ENCODE results near the gene ZNF219. TPM values are rescaled to one million over a fixed set of nuclear protein-coding genes. Genes with fewer than 3 reads are reported as not detected.
"Not testable (repeated sequence)": the region's sequence is repeated elsewhere in the genome, so short reads cannot be mapped to it uniquely, and the experiment has no call there.

The ZNF219 gene
- total RNA-seq, 1 donor from 2014 or later, result 31.9 TPM

GRCh38 chr14:21040941-21041340 lies 57.5 kb downstream of the ZNF219 start:
- not testable (repeated sequence) for H3K79me2 ChIP-seq (ENCODE audit: insufficient read depth, low read length); H3K9me3 ChIP-seq (ENCODE audit: insufficient read depth, low read depth, low read length); H3K27me3 ChIP-seq (ENCODE audit: insufficient read depth, low read length); H3K4me1 ChIP-seq (ENCODE audit: insufficient read depth, low read length); H3K27ac Mint-ChIP-seq (ENCODE audit: unreplicated experiment); H2AFZ ChIP-seq (ENCODE audit: low read depth, low read length); H3K4me3 Mint-ChIP-seq (ENCODE audit: unreplicated experiment); H3K4me3 ChIP-seq (ENCODE audit: insufficient read depth, low read depth, low read length); H3K4me2 ChIP-seq (ENCODE audit: low read length); H4K20me1 ChIP-seq (ENCODE audit: insufficient read depth, low read length); H3K36me3 Mint-ChIP-seq (ENCODE audit: low read depth, unreplicated experiment); H3K36me3 ChIP-seq (ENCODE audit: insufficient read depth, low read length); DNase-seq (ENCODE audit: low read depth); H3K9ac ChIP-seq (ENCODE audit: low read length); H3K9me3 Mint-ChIP-seq (ENCODE audit: unreplicated experiment); H3K27ac ChIP-seq (ENCODE audit: low read depth, low read length); FAIRE-seq
- Mint-ChIP-seq H3K4me1 (ENCODE audit: low read depth, unreplicated experiment) (peaks cover 36% of the 10 kb centered on the region), H3K27me3 (ENCODE audit: low read depth, unreplicated experiment) (peaks cover 23% of the 10 kb centered on the region)

GRCh38 chr14:21040370-21040925 lies 58.0 kb downstream of the ZNF219 start:
- TF ChIP-seq CTCF (IDR thresholded peaks at IDR 0.05; ENCODE audit: insufficient read depth, low read depth, low read length) (no peak), EZH2 (IDR thresholded peaks at IDR 0.05; ENCODE audit: insufficient read depth, low read length) (no peak)
- Mint-ChIP-seq H3K27ac (ENCODE audit: unreplicated experiment) (no peak overlapping the region), H3K4me3 (ENCODE audit: unreplicated experiment) (peak overlapping the region; percentile 35), H3K36me3 (ENCODE audit: low read depth, unreplicated experiment) (peaks cover 2% of the 10 kb centered on the region), H3K4me1 (ENCODE audit: low read depth, unreplicated experiment) (peaks cover 36% of the 10 kb centered on the region), H3K27me3 (ENCODE audit: low read depth, unreplicated experiment) (peaks cover 24% of the 10 kb centered on the region), H3K9me3 (ENCODE audit: unreplicated experiment) (peaks cover 6% of the 10 kb centered on the region)
- Histone ChIP-seq H3K9ac (ENCODE audit: low read length) (no peak overlapping the region), H2AFZ (ENCODE audit: low read depth, low read length) (no peak overlapping the region), H3K27ac (ENCODE audit: low read depth, low read length) (no peak overlapping the region), H3K4me2 (ENCODE audit: low read length) (no peak overlapping the region), H3K36me3 (ENCODE audit: insufficient read depth, low read length) (no peaks in the 10 kb centered on the region), H3K4me3 (ENCODE audit: insufficient read depth, low read depth, low read length) (no peak overlapping the region), H3K4me1 (ENCODE audit: insufficient read depth, low read length) (no peaks in the 10 kb centered on the region), H3K79me2 (ENCODE audit: insufficient read depth, low read length) (no peaks in the 10 kb centered on the region), H3K27me3 (ENCODE audit: insufficient read depth, low read length) (peaks cover 10% of the 10 kb centered on the region), H4K20me1 (ENCODE audit: insufficient read depth, low read length) (no peaks in the 10 kb centered on the region), H3K9me3 (ENCODE audit: insufficient read depth, low read depth, low read length) (no peaks in the 10 kb centered on the region)
- DNase-seq (ENCODE audit: low read depth), result no peak
- no peak for FAIRE-seq

Other genes starting within 250 kb of the ZNF219 start
- not detected in 2 replicates for gene RNASE3, start 207.3 kb downstream of the ZNF219 start, total RNA-seq
- not detected in 2 replicates for gene RNASE2, start 143.2 kb downstream of the ZNF219 start, total RNA-seq
- gene METTL17, start 108.7 kb downstream of the ZNF219 start, total RNA-seq, result 45.1 and 49.0 TPM in 2 replicates
- gene SLC39A2, start 99.4 kb downstream of the ZNF219 start, total RNA-seq, result 0.30 TPM in 1 of 2 replicates, not detected in the other
- 11.8 and 12.6 TPM in 2 replicates for gene NDRG2, start 73.6 kb downstream of the ZNF219 start, total RNA-seq
- gene TPPP2, start 68.4 kb downstream of the ZNF219 start, total RNA-seq, result not detected in 2 replicates
- not detected in 2 replicates for gene RNASE13, start 63.8 kb downstream of the ZNF219 start, total RNA-seq
- 0.19 TPM in 1 of 2 replicates, not detected in the other for gene RNASE7, start 56.3 kb downstream of the ZNF219 start, total RNA-seq
- gene RNASE8, start 40.8 kb downstream of the ZNF219 start, total RNA-seq, result not detected in 2 replicates
- gene ARHGEF40, start 28.4 kb downstream of the ZNF219 start, total RNA-seq, result 99.9 and 129 TPM in 2 replicates
- 1.4 and 2.2 TPM in 2 replicates for gene TMEM253, start 2.4 kb upstream of the ZNF219 start, total RNA-seq
- not detected in 2 replicates for gene OR5AU1, start 57.4 kb upstream of the ZNF219 start, total RNA-seq
- gene HNRNPC, start 170.8 kb upstream of the ZNF219 start, total RNA-seq, result 525 and 536 TPM in 2 replicates
- gene RPGRIP1, start 181.4 kb upstream of the ZNF219 start, total RNA-seq, result not detected in 2 replicates